AG20443 (cell line): ENCODE results near the gene FAM98A.

Source experiments
- DNase-seq: peaks from one replicate; pipeline ENCODE4 v3.0.0; 2012; ENCODE audit warnings: low spot score, mixed read lengths

Gene FAM98A

GRCh38 chr2:33597026-33597425, 2.1 kb downstream of the FAM98A start:
- no peak for DNase-seq

- no peak for DNase-seq
These were observed 3.7 kb downstream of the FAM98A start for GRCh38 chr2:33595385-33595784.

- DNase-seq = no peak
These were observed 9.7 kb downstream of the FAM98A start for GRCh38 chr2:33589444-33589843.

GRCh38 chr2:33588232-33588631, 10.9 kb downstream of the FAM98A start:
- DNase-seq = no peak

DNA sequence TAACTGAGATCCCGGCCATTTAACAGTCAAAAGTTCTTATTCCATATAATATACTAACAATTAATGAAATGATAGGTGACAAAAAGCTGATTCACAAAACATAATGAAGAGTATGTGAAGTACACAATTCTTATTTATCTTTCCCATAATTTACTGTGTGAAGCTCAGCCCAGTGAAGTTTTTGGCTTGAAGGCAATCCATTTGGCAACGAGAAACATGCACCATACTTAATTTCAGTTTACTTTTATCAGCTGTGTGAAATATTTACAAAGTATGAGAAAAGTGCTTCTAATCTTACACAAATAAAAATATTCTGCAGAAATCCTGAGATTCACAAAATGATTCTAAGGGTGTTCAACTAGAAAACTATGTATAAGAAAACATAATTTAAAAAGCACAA, 12.3 kb downstream of the FAM98A start:
- no peak for DNase-seq

DNA sequence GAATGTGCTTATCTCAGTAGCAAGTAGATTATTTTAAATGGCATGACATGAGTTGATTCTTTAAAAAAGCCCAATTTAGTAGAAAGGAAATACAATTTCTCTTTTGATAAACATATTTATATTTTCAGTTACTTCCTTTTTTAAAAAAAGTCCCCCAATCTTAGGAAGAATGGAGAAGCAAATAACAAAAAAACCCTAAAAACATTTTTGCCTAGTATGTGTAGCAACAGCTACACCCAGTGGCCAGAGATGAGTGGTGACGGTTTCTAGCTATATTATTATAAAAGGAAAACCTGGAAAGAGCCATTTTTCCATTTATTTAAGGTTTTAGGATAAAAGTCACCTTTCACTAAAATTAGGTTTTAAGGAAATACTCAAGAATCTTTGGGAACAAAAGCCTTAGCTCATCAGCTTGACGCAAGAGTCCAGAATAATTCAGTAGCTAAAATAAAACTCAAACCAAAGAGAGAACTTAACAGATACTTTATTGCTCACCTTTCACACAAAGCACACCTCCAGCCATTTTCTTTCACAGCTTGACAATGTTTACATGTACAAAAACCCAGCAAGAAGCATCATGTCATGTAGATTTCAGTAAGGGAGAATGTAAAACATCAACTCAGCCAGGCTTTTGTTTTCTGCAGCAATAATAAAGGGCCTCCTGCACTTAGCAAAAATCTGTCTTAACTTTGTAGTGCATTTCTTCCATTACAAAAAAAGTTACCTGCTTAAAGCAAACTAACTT, 15.7 kb downstream of the FAM98A start:
- DNase-seq = peak; percentile 44

- no peak for DNase-seq
These were observed 17.2 kb downstream of the FAM98A start for GRCh38 chr2:33581872-33582271.

DNA sequence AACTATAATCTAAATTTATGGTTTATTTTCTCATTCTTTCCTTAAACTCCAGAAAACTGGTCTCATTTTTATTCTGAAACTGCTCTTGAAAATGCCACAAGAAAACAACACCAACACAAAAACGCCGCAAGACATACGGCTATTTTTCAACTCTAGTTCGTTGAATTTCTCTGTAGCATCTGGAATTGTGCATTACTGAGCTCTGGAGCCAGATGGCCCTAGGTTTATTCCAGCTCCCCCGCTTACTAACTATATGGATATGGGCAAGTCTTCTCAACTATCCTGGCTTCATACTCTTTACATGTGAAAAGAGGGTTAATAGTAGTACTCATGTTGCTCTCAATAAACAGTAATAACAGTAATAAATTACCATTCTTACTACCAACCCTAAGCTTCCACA, 19.9 kb downstream of the FAM98A start:
- no peak for DNase-seq

GRCh38 chr2:33577668-33578067, 21.4 kb downstream of the FAM98A start:
- no peak for DNase-seq

GRCh38 chr2:33577084-33577483, 22.0 kb downstream of the FAM98A start:
- DNase-seq = no peak

DNA sequence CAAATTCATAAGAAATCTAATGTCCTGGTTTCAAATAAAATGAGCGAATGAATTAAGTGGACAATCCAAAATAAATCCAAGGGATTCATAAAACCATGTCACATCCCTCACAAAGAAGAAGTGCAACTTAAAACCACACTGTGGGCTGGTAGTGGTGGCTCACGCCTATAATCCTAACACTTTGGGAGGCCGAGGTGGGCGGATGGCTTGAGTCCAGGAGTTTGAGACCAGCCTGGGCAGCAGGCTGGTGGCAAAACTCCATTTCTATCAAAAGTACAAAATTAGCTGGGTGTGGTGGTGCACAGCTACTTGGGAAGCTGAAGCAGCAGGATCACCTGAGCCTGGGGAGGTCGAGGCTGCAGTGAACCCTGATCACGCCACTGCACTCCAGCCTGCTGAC, 25.4 kb downstream of the FAM98A start:
- DNase-seq = no peak

- DNase-seq = no peak
These were observed 28.4 kb downstream of the FAM98A start for GRCh38 chr2:33570681-33571080.

DNA sequence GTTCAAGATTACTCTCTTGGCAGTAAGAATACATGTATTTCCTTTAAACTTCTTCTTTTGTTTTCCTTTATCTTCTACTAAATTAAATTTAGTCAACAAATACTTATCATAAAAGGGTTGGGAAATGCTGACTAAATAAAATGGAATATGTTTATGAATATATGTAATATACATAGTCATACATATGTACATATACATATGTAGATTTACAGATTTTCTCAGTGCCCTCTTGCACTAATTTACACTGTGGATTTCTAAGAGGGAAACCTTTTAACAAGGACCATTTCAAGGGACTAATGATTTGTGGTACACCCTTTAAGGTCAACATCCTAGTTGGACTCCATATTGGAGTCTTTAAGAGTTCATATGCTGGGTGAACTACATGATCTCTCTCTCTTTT, 37.2 kb downstream of the FAM98A start:
- no peak for DNase-seq

- DNase-seq = no peak
These were observed 39.1 kb downstream of the FAM98A start for GRCh38 chr2:33560017-33560416.

DNA sequence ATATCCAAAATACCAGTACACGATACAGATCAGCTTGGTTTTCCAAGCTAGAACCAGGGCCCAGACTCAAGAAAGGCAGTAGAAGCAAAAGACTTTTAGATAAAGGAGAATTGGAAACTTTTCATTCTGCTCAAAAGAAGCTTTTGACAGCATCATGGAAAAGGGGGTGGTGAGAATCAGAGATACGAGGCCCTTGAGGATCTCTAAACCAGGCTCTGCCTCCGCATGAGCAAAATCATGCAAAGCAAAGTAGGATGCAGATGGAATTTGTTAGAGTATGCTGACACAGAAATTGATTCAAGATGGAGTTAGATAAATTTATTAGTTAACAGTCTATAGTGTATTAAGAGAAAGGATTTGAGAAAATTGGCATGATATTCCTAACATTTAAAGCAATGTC, 39.8 kb downstream of the FAM98A start:
- DNase-seq = no peak

DNA sequence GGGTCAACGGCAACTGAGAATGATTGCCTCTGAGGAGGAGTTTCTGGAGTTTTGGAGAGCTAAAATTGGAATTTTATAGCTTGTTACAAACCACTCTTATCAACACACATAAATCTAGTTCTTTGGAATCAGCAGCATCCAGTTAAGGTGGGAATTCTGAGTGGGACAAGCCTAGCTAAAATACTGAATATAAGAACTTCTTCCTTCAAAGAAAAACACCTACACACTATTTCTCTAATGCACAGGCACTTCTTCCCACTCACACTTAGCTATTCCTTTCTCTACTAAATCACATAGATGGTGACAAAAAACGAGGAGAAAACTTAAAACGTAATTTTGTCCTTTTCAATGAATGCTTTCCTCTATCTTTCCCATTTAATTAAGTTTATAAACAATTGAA, 43.4 kb downstream of the FAM98A start:
- DNase-seq = no peak

DNA sequence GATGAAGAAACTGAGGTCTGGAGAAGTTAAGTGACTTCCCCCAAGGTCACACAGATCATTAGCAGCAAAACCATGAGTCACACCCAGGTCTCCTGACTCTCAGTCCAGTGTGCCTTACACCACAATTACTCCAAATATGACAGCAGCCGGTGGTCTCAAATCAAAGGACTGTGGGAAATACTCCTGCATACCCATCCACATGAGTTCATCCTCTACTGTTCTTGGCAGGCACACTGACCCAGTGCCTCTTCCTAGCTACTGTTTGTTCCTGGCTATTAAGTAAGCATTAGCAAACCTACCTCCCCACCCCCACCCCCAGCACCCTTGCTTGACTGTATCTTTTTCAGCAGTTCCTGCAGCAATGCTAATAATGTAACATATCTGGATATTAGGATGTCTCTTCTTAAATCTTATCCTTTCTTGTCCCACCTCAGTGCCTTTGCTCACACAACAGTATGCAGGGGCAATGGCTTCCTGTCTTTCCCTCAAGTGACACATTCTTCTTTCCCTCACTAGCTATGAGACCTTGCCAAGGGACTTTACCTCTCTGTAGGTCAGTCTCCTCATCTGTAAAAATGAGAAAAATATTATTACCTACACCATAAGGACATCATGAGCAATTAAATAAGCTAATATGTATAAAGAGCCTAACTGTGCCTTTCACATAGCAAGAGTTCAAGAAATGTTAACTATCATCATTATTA, 46.2 kb downstream of the FAM98A start:
- no peak for DNase-seq

- no peak for DNase-seq
These were observed 48.9 kb downstream of the FAM98A start for GRCh38 chr2:33550206-33550605.

DNA sequence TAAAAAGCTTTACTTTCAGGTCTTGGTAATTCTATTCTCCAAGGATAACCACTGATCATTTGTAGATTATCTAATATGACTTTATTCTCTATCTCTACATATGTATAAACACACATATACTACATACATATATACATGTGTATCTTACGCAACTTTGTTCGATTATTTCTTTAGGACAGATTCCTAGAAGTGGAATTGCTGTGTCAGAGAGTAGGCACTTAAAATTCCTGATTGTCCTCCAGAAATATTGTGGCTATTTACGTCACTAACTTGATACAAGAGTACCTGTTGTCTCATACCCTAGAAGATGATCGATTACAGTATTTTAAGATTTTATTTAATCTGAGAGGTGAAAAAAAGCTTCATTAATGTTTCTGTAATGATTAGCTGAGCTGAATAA, 57.9 kb downstream of the FAM98A start:
- DNase-seq = no peak

DNA sequence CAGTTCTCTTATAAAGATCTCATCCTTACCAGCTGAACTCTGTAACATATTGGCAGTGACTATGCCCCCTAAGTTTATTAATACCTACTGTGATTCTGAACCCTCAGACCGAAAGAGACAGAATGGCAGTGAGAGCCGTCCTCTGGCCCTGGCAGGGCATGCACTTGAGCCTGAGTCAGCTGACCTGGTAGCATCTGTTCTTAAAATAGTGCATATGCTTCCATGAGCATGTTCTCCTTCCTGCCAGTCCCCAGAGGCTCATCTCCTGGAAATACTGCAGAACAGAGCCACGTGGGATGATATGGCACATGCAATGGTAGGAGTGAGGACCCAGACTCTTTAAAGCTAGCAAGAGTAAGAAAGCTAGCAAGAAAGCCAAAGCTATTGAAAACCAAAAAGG, 63.7 kb downstream of the FAM98A start:
- DNase-seq = no peak
